ENCODE measurements around the gene MAGEA2B. TPM values are rescaled to one million over a fixed set of nuclear protein-coding genes. Genes with fewer than 3 reads are reported as not detected.

MAGEA2B gene, protein sequence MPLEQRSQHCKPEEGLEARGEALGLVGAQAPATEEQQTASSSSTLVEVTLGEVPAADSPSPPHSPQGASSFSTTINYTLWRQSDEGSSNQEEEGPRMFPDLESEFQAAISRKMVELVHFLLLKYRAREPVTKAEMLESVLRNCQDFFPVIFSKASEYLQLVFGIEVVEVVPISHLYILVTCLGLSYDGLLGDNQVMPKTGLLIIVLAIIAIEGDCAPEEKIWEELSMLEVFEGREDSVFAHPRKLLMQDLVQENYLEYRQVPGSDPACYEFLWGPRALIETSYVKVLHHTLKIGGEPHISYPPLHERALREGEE
- not detected in 2 replicates for polyA plus RNA-seq

DNA sequence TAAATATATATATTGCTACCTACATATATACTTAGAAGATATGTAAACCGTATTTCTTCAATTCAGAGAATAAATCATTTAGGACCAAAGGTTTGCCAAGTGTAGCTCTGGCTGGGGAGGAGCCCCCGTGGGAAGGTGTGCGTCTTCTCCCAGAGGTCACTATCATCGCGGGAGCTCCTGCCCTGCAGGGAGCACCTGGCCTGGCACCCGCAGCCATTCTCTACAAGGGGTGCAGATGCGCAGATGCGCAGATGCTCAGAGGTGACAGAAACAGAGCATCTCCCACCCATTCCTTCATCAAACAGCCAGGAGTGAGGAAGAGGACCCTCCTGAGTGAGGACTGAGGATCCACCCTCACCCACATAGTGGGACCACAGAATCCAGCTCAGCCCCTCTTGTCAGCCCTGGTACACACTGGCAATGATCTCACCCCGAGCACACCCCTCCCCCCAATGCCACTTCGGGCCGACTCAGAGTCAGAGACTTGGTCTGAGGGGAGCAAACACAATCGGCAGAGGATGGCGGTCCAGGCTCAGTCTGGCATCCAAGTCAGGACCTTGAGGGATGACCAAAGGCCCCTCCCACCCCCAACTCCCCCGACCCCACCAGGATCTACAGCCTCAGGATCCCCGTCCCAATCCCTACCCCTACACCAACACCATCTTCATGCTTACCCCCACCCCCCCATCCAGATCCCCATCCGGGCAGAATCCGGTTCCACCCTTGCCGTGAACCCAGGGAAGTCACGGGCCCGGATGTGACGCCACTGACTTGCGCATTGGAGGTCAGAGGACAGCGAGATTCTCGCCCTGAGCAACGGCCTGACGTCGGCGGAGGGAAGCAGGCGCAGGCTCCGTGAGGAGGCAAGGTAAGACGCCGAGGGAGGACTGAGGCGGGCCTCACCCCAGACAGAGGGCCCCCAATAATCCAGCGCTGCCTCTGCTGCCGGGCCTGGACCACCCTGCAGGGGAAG, at the start of gene MAGEA2B:
TSS of gene MAGEA2B (plus strand) at position 814 of the 973 bp plus-strand sequence. CDS start 2,479 bp downstream, outside the sequence.

DNA sequence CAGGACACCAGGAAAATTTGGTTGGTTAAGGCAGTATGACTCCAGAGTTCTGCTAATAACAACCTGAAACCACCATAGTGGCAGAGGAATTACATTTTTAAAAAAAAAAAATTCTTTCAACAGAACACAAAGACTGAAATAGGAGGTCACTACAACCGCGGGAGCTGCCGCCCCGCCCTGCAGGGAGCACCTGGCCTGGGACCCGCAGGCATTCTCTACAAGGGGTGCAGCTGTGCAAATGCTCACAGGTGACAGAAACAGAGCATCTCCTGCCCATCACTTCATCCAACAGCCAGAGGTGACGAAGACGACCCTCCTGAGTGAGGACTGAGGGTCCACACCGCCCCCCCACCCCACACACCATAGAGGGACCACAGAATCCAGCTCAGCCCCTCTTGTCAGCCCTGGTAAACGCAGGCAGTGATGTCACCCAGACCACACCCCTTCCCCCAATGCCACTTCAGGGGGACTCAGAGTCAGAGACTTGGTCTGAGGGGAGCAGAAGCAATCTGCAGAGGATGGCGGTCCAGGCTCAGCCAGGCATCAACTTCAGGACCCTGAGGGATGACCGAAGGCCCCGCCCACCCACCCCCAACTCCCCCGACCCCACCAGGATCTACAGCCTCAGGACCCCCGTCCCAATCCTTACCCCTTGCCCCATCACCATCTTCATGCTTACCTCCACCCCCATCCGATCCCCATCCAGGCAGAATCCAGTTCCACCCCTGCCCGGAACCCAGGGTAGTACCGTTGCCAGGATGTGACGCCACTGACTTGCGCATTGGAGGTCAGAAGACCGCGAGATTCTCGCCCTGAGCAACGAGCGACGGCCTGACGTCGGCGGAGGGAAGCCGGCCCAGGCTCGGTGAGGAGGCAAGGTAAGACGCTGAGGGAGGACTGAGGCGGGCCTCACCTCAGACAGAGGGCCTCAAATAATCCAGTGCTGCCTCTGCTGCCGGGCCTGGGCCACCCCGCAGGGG, 16.2 kb upstream of the MAGEA2B start, which contains the start of gene MAGEA3:
TSS of gene MAGEA3 (plus strand) at position 843 of the 980 bp plus-strand sequence. CDS start 2,039 bp downstream, outside the sequence.

DNA sequence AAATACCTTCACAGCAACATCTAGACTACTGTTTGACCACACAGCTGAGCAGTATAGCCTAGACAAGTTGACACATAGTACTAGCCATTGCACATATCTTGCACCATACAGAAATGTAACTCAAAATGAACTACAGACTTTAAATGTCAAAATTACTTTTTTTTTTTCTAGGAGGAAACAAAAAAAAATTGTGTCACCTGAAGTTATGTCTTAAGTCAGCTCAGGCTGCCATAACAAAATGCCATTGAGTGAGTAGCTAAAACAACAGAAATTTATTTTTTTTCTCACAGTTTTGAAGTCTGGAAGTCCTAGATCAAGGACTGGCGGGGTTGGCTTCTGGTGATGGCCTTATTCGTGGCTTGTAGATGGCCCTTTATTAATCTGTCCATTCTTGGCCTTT, 5.3 kb upstream of the MAGEA2B start, which contains the start of gene CSAG2:
TSS of gene CSAG2 (minus strand) at position 101 of the 400 bp plus-strand sequence. CDS start 161 bp downstream, outside the sequence.

DNA sequence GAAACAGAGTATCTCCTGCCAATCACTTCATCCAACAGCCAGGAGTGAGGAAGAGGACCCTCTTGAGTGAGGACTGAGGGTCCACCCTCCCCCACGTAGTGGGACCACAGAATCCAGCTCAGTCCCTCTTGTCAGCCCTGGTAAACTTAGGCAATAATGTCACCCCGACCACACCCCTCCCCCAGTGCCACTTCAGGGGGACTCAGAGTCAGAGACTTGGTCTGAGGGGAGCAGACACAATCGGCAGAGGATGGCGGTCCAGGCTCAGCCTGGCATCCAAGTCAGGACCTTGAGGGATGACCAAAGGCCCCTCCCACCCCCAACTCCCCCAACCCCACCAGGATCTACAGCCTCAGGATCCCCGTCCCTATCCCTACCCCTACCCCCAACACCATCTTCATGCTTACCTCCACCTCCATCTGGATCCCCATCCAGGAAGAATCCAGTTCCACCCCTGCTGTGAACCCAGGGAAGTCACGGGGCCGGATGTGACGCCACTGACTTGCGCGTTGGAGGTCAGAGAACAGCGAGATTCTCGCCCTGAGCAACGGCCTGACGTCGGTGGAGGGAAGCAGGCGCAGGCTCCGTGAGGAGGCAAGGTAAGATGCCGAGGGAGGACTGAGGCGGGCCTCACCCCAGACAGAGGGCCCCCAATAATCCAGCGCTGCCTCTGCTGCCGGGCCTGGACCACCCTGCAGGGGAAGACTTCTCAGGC, 19.0 kb downstream of the MAGEA2B start, which contains the start of the genes CSAG1 and MAGEA12:
TSS of gene CSAG1 (minus strand) at position 461 of the 715 bp plus-strand sequence. CDS start 1,261 bp downstream, outside the sequence.
TSS of gene MAGEA12 (plus strand) at position 497 of the 715 bp plus-strand sequence. CDS start 2,405 bp downstream, outside the sequence.

DNA sequence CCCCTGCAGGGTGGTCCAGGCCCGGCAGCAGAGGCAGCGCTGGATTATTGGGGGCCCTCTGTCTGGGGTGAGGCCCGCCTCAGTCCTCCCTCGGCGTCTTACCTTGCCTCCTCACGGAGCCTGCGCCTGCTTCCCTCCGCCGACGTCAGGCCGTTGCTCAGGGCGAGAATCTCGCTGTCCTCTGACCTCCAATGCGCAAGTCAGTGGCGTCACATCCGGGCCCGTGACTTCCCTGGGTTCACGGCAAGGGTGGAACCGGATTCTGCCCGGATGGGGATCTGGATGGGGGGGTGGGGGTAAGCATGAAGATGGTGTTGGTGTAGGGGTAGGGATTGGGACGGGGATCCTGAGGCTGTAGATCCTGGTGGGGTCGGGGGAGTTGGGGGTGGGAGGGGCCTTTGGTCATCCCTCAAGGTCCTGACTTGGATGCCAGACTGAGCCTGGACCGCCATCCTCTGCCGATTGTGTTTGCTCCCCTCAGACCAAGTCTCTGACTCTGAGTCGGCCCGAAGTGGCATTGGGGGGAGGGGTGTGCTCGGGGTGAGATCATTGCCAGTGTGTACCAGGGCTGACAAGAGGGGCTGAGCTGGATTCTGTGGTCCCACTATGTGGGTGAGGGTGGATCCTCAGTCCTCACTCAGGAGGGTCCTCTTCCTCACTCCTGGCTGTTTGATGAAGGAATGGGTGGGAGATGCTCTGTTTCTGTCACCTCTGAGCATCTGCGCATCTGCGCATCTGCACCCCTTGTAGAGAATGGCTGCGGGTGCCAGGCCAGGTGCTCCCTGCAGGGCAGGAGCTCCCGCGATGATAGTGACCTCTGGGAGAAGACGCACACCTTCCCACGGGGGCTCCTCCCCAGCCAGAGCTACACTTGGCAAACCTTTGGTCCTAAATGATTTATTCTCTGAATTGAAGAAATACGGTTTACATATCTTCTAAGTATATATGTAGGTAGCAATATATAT, 39.5 kb downstream of the MAGEA2B start, which contains the start of gene MAGEA2:
TSS of gene MAGEA2 (minus strand) at position 157 of the 965 bp plus-strand sequence. CDS start 2,479 bp downstream, outside the sequence.

DNA sequence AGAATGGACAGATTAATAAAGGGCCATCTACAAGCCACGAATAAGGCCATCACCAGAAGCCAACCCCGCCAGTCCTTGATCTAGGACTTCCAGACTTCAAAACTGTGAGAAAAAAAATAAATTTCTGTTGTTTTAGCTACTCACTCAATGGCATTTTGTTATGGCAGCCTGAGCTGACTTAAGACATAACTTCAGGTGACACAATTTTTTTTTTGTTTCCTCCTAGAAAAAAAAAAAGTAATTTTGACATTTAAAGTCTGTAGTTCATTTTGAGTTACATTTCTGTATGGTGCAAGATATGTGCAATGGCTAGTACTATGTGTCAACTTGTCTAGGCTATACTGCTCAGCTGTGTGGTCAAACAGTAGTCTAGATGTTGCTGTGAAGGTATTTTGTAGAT, 44.5 kb downstream of the MAGEA2B start, which contains the start of gene CSAG3:
TSS of gene CSAG3 (plus strand) at position 301 of the 400 bp plus-strand sequence.

Other genes starting within 250 kb of the MAGEA2B start
- gene GABRQ, start 76.7 kb upstream of the MAGEA2B start, polyA plus RNA-seq: not detected in 2 replicates
- gene MAGEA3, start 15.8 kb upstream of the MAGEA2B start, polyA plus RNA-seq: not detected in 2 replicates
- gene CSAG2, start 5.4 kb upstream of the MAGEA2B start, polyA plus RNA-seq: not detected in 2 replicates
- 0.86 TPM in 1 of 2 replicates, not detected in the other for gene CSAG1, start 19.1 kb downstream of the MAGEA2B start, polyA plus RNA-seq
- gene MAGEA12, start 19.1 kb downstream of the MAGEA2B start, polyA plus RNA-seq: not detected in 2 replicates
- gene MAGEA2, start 39.2 kb downstream of the MAGEA2B start, polyA plus RNA-seq: not detected in 2 replicates
- not detected in 2 replicates for gene CSAG3, start 44.6 kb downstream of the MAGEA2B start, polyA plus RNA-seq
- not detected in 2 replicates for gene MAGEA6, start 55.1 kb downstream of the MAGEA2B start, polyA plus RNA-seq
- gene CETN2, start 116.1 kb downstream of the MAGEA2B start, polyA plus RNA-seq: 115 and 119 TPM in 2 replicates
- gene NSDHL, start 116.4 kb downstream of the MAGEA2B start, polyA plus RNA-seq: 16.4 and 20.0 TPM in 2 replicates
- gene ZNF185, start 183.4 kb downstream of the MAGEA2B start, polyA plus RNA-seq: 1.1 TPM in 1 of 2 replicates, not detected in the other